Posterior vena cava (tissue), 2 donors: ENCODE measurements around the gene PFDN2. TPM values are rescaled to one million over a fixed set of nuclear protein-coding genes. Genes with fewer than 3 reads are reported as not detected.
A peak's percentile ranks its signal among the peaks of the same experiment; 100 is the strongest.

Experiments
- DNase-seq: peaks from one replicate; pipeline ENCODE4 v3.0.0-alpha.2; 2020; ENCODE audit warnings: low spot score
- intact Hi-C, 2 donors: fragments of 100-400 bp; cut with DNase I; formaldehyde crosslinking; loops; one replicate each; pipeline versions ENCODE4 v1.14.1 to v1.14.2; 2022 to 2023
- long read RNA-seq, 2 donors: library from polyadenylated mRNA; unstranded; transcript quantifications; one replicate each; pipeline ENCODE4 v2.0.0, GENCODE V29; 2020 to 2021
- total RNA-seq, 2 donors: library from RNA; stranded (reverse); fragmentation: NEBNext Ultra II Directional; extraction: Animal tissue kit (Norgen Biotek cat#: 25700); gene quantifications; one replicate each; pipeline ENCODE4 v1.2.1, GENCODE V29; 2021
- donor health status: DM: yes; HTN: yes; CAD: no.
- donor health status: DM: yes; HTN: yes; CAD: no.

Gene PFDN2, protein sequence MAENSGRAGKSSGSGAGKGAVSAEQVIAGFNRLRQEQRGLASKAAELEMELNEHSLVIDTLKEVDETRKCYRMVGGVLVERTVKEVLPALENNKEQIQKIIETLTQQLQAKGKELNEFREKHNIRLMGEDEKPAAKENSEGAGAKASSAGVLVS
- total RNA-seq = 10 to 100 TPM; 35.8 to 43.6 TPM
- long read RNA-seq, donor 1, transcript PFDN2-201 (4 exons, 677 nt) = major isoform, 11 of 14 reads
- long read RNA-seq, donor 1, partial matches to known transcripts = 1 of 14 reads
- long read RNA-seq, donor 1, other reads (novel, unspliced or antisense) = 1 of 14 reads
- long read RNA-seq, donor 2, transcript PFDN2-201 (4 exons, 677 nt) = major isoform, 10 of 13 reads
- long read RNA-seq, donor 2, partial matches to known transcripts = 0 of 13 reads
- long read RNA-seq, donor 2, other reads (novel, unspliced or antisense) = 3 of 13 reads

DNA sequence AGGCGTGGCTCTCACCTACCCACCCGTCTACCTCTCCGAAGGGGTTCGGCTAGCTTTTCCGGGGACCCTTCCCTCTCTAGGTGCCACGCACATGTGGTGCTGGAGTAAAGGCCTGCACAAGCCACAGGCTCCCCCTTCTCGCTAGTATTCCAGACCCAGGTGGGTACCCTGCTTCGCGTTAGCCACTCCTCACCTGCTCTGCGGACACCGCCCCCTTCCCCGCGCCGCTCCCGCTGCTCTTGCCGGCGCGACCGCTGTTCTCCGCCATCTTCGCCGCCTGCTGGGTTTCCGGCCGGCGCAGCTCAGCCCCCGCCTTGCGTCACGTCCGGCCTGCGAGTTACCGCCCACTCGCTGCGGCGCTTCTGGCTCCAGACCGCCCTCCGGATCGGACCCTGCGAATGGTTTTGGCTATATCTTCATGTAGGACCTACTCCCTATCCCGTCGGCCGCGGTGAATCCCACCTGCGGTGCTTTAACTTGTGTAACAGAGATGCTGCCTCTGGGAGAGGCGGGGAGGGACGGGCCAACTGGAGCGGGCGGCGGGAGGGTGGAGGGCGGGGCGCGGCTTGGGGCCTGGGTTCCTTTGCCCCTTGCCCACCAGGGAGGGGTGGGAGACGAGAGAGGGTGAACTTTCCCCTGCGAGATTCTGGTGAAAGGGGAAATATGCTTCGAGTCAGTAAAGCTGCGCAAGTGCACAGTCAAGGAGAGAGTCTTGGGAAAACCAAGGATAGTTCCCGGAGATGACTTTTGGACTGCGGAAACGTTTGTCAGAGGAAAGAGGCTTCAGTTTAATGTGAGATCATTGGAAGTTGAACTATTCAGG lies at the start of gene PFDN2, which contains the start of gene NIT1:
Gene PFDN2 (minus strand): TSS at position 279 of the 823 bp plus-strand sequence. CDS start 11 bp downstream, at position 268.
Gene NIT1 (plus strand): TSS at position 347 of the 823 bp plus-strand sequence. CDS start 72 bp downstream, at position 419.
- intact Hi-C loops = no loop called here

GRCh38 chr1:161166669-161167548 lies 49.1 kb upstream of the PFDN2 start:
- DNase-seq = peak; percentile 78
- intact Hi-C loops = no loop called here

More for the DNA sequence above, at the start of gene PFDN2, which contains the start of gene NIT1:
- peak; percentile 97 for DNase-seq

GRCh38 chr1:161165742-161166668 lies 48.2 kb upstream of the PFDN2 start, which contains the start of gene PPOX:
PPOX (plus strand) TSS chr1:161166426; CDS start chr1:161166848, 422 bp downstream.
- intact Hi-C loops = no loop called here
- DNase-seq = peak; percentile 99

- peak; percentile 51 for DNase-seq
- intact Hi-C loops = no loop called here
Measured at GRCh38 chr1:161164901-161165610, 47.2 kb upstream of the PFDN2 start.

DNA sequence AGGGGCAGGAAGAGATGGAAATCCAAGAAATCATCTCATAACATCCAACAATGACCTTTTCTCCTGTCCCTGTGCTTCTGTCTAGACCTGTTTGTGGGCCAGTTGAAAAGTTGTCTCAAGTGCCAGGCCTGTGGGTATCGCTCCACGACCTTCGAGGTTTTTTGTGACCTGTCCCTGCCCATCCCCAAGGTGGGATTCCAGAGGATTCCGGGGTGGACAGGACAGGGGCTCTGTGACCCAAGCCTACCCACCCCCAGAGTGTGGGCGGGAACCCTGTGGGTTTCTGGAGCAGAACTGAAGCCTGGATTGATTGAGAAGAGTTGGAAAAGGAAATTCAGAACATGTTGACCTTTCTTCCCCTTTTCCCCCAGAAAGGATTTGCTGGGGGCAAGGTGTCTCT lies 46.0 kb upstream of the PFDN2 start:
- intact Hi-C loops = no loop called here
- DNase-seq = peak; percentile 77

DNA sequence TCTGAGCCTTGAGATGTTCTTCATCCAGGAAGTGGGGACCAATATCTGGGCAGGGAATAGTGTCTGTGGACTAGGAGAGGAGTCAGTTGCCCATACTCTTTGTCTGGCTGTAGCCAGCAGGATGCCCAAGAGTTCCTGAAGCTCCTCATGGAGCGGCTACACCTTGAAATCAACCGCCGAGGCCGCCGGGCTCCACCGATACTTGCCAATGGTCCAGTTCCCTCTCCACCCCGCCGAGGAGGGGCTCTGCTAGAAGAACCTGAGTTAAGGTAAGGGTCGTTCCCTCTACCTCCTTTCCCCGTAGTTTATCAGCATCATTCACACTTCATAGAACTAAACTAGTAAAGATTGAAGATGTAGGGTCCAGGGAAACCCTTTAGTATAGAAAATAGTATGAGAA lies 45.0 kb upstream of the PFDN2 start:
- intact Hi-C loops = no loop called here

DNA sequence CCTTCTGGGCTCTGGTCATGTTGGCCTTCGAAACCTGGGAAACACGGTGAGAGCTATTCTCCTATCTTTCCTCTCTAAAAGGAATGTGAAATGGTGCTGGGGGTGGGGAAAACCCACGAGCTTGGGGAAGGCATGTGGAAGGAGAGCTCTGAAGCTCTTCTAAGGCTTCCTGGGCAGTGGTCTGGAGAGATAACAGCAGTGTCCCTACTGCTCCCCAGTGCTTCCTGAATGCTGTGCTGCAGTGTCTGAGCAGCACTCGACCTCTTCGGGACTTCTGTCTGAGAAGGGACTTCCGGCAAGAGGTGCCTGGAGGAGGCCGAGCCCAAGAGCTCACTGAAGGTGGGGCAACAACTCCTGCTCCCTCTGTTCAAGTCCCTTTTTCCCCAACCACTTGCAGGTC lies 44.2 kb upstream of the PFDN2 start:
- intact Hi-C loops = no loop called here
- DNase-seq = no peak

More for the DNA sequence above, 45.0 kb upstream of the PFDN2 start:
- no peak for DNase-seq

GRCh38 chr1:161161652-161162051 lies 43.8 kb upstream of the PFDN2 start:
- intact Hi-C loops = no loop called here

DNA sequence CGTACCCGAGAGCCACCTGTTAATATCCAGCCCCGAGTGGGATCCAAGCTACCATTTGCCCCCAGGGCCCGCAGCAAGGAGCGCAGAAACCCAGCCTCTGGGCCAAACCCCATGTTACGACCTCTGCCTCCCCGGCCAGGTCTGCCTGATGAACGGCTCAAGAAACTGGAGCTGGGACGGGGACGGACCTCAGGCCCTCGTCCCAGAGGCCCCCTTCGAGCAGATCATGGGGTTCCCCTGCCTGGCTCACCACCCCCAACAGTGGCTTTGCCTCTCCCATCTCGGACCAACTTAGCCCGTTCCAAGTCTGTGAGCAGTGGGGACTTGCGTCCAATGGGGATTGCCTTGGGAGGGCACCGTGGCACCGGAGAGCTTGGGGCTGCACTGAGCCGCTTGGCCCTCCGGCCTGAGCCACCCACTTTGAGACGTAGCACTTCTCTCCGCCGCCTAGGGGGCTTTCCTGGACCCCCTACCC lies 42.9 kb upstream of the PFDN2 start:
- intact Hi-C loops = no loop called here
- peak; percentile 75 for DNase-seq

More at GRCh38 chr1:161161652-161162051, 43.8 kb upstream of the PFDN2 start:
- DNase-seq = no peak

DNA sequence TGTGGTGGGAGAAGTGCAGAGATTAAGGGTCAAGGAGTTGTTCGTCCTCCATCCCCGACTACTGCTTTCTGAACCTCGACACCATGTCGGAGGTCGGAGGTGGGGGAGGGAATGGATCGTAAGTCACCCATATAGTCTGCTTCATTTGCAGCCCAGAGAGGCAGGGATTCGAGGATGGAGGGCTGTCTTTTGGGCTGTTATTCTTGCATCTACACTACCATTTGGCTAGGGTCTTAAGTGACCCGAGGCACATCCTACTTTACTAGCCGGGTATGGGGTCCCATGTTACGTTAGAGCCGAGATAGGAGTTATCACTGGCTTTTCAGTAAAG lies 42.0 kb upstream of the PFDN2 start:
- no peak for DNase-seq
- intact Hi-C loops = no loop called here

GRCh38 chr1:161159087-161159912 lies 41.5 kb upstream of the PFDN2 start, which contains the start of gene USP21:
USP21 (plus strand) TSS chr1:161159500; CDS start chr1:161160641, 1,141 bp downstream.
- intact Hi-C loops = no loop called here
- DNase-seq = peak; percentile 98

GRCh38 chr1:161158316-161159010 lies 40.6 kb upstream of the PFDN2 start:
- intact Hi-C loops = no loop called here
- DNase-seq = no peak

DNA sequence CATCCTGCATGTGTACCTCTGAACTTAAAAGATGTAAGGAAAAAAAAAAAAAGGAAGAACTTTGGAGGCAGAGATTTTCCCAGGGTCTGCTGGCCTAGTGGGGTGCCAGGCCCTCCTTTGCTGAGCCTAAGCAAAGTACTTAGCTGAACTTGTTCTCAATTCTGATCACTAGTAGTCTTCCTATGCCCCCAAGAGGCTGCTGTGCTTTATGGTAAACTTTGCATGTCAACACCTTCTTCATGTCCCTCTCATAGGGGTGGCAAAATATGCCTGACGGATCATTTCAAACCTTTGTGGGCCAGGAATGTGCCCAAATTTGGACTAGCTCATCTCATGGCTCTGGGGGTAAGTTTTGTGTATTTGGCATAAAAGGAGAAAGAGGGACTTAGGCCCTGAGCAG lies 40.0 kb upstream of the PFDN2 start:
- no peak for DNase-seq
- intact Hi-C loops = no loop called here

DNA sequence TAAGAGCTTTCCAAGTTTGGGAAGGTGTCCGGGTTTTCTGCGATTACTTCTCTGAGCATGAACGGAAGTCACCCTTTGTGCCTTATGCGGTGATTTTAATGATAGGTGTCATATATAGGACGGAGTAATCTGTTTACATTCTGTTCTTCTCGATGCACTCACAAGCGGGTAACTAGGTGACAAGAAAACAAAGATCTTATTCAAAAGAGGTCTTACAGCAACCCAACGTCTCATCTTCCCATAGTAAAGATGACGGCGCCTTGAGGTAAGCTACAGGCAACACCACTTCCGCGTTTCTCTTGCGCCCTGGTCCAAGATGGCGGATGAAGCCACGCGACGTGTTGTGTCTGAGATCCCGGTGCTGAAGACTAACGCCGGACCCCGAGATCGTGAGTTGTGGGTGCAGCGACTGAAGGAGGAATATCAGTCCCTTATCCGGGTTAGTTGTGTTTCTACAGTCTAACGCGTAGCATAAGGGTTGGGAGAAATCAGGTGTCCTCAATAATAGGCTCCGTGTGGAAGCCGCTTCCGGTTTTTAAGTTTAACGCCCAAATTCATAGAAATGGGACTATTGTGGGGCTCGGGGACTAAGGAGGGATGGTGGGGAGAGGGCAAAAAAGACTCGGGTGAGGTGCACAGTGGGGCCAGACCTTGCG lies 36.0 kb upstream of the PFDN2 start, which contains the start of gene UFC1:
Gene UFC1 (plus strand): TSS at position 297 of the 656 bp plus-strand sequence. CDS start 20 bp downstream, at position 317.
- peak; percentile 94 for DNase-seq
- intact Hi-C loops = no loop called here

DNA sequence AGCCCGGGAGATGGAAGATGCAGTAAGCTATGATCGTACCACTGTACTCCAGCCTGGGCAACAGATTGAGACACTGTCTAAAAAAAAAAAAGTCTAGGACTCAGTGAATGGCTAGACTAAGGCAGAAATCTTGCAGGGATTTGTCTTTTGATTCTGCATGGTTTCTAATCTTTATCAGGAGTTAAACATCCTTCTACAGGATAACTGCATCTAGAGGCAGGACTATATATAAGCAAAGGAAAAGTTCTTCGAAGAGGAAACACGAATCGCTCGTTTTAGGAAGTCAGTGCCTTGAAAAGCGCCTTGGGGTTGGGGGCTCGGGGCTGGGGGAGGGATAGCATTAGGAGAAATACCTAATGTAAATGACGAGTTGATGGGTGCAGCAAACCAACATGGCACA lies 35.3 kb upstream of the PFDN2 start:
- no peak for DNase-seq
- intact Hi-C loops = no loop called here
